ENCODE results near the gene GRIK1.

Gene GRIK1

GRCh38 chr21:29942034-29942433 lies 2.2 kb upstream of the GRIK1 start:
- in situ Hi-C loops (cut with MboI; ENCODE audit: low sequenced_read_pairs), result no loop called here
- Histone ChIP-seq H3K36me3 (replicated peaks) (no peaks in the 10 kb centered on the region), H3K27me3 (ENCODE audit: low read depth) (no peaks in the 10 kb centered on the region), H3K4me3 (no peak overlapping the region), H3K4me1 (no peaks in the 10 kb centered on the region), H3K9me3 (no peaks in the 10 kb centered on the region; the same call in 1 of the 2 replicates)
- no peak for DNase-seq (ENCODE audit: low spot score in 2 of 2)

GRCh38 chr21:29940991-29941390 lies 1.2 kb upstream of the GRIK1 start:
- H3K4me3 ChIP-seq, result no peak overlapping the region
- H3K36me3 ChIP-seq (replicated peaks), result no peaks in the 10 kb centered on the region
- H3K27me3 ChIP-seq (ENCODE audit: low read depth), result no peaks in the 10 kb centered on the region
- DNase-seq (ENCODE audit: low spot score in 2 of 2), result no peak
- H3K9me3 ChIP-seq, result no peaks in the 10 kb centered on the region; the same call in 1 of the 2 replicates
- H3K4me1 ChIP-seq, result no peaks in the 10 kb centered on the region
- in situ Hi-C loops (cut with MboI; ENCODE audit: low sequenced_read_pairs), result no loop called here

- H3K4me3 ChIP-seq, result no peak overlapping the region
- no peaks in the 10 kb centered on the region for H3K27me3 ChIP-seq (ENCODE audit: low read depth)
- in situ Hi-C loops (cut with MboI; ENCODE audit: low sequenced_read_pairs), result no loop called here
- DNase-seq (ENCODE audit: low spot score in 2 of 2), result no peak
- no peaks in the 10 kb centered on the region; the same call in 1 of the 2 replicates for H3K9me3 ChIP-seq
- no peaks in the 10 kb centered on the region for H3K4me1 ChIP-seq
- H3K36me3 ChIP-seq (replicated peaks), result no peaks in the 10 kb centered on the region
Measured at GRCh38 chr21:29940361-29940760, 565 bp upstream of the GRIK1 start.

- no peak overlapping the region for H3K4me3 ChIP-seq
- in situ Hi-C loops (cut with MboI; ENCODE audit: low sequenced_read_pairs), result no loop called here
- no peaks in the 10 kb centered on the region for H3K27me3 ChIP-seq (ENCODE audit: low read depth)
Measured at GRCh38 chr21:29939104-29939923, 482 bp downstream of the GRIK1 start.

GRCh38 chr21:29938776-29939103 lies 1.1 kb downstream of the GRIK1 start:
- Histone ChIP-seq H3K4me1 (no peaks in the 10 kb centered on the region), H3K9me3 (no peaks in the 10 kb centered on the region), H3K36me3 (replicated peaks) (no peaks in the 10 kb centered on the region), H3K4me3 (no peak overlapping the region), H3K27me3 (ENCODE audit: low read depth) (no peaks in the 10 kb centered on the region)
- in situ Hi-C loops (cut with MboI; ENCODE audit: low sequenced_read_pairs), result no loop called here
- no peak for DNase-seq (ENCODE audit: low spot score in 2 of 2)

More at GRCh38 chr21:29939104-29939923, 482 bp downstream of the GRIK1 start:
- DNase-seq (ENCODE audit: low spot score in 2 of 2), result no peak
- no peaks in the 10 kb centered on the region for H3K4me1 ChIP-seq
- H3K9me3 ChIP-seq, result no peaks in the 10 kb centered on the region
- no peaks in the 10 kb centered on the region for H3K36me3 ChIP-seq (replicated peaks)

GRCh38 chr21:29933088-29933487 lies 6.7 kb downstream of the GRIK1 start:
- no peaks in the 10 kb centered on the region for H3K9me3 ChIP-seq
- H3K27me3 ChIP-seq (ENCODE audit: low read depth), result no peaks in the 10 kb centered on the region
- no peak overlapping the region for H3K4me3 ChIP-seq
- DNase-seq (ENCODE audit: low spot score in 2 of 2), result no peak
- H3K36me3 ChIP-seq (replicated peaks), result no peaks in the 10 kb centered on the region
- H3K4me1 ChIP-seq, result no peaks in the 10 kb centered on the region
- in situ Hi-C loops (cut with MboI; ENCODE audit: low sequenced_read_pairs), result no loop called here

- in situ Hi-C loops (cut with MboI; ENCODE audit: low sequenced_read_pairs), result no loop called here
- no peaks in the 10 kb centered on the region for H3K4me1 ChIP-seq
- no peak overlapping the region for H3K4me3 ChIP-seq
- no peaks in the 10 kb centered on the region for H3K27me3 ChIP-seq (ENCODE audit: low read depth)
- H3K36me3 ChIP-seq (replicated peaks), result no peaks in the 10 kb centered on the region
- no peak for DNase-seq (ENCODE audit: low spot score in 2 of 2)
- H3K9me3 ChIP-seq, result no peaks in the 10 kb centered on the region
Measured at GRCh38 chr21:29928537-29928936, 11.3 kb downstream of the GRIK1 start.

GRCh38 chr21:29920938-29921337 lies 18.9 kb downstream of the GRIK1 start:
- in situ Hi-C loops (cut with MboI; ENCODE audit: low sequenced_read_pairs), result no loop called here
- DNase-seq (ENCODE audit: low spot score in 2 of 2), result no peak
- H3K4me3 ChIP-seq, result no peak overlapping the region

GRCh38 chr21:29914326-29914725 lies 25.5 kb downstream of the GRIK1 start:
- Histone ChIP-seq H3K4me1 (no peaks in the 10 kb centered on the region), H3K9me3 (peaks cover 2% of the 10 kb centered on the region; the same call in 1 of the 2 replicates), H3K27me3 (ENCODE audit: low read depth) (no peaks in the 10 kb centered on the region), H3K36me3 (replicated peaks) (no peaks in the 10 kb centered on the region), H3K4me3 (no peak overlapping the region)
- DNase-seq (ENCODE audit: low spot score in 2 of 2), result no peak
- in situ Hi-C loops (cut with MboI; ENCODE audit: low sequenced_read_pairs), result no loop called here

More at GRCh38 chr21:29920938-29921337, 18.9 kb downstream of the GRIK1 start:
- Histone ChIP-seq H3K9me3 (peaks cover 6% of the 10 kb centered on the region; the same call in 1 of the 2 replicates), H3K4me1 (no peaks in the 10 kb centered on the region), H3K36me3 (replicated peaks) (no peaks in the 10 kb centered on the region), H3K27me3 (ENCODE audit: low read depth) (no peaks in the 10 kb centered on the region)

- in situ Hi-C loops (cut with MboI; ENCODE audit: low sequenced_read_pairs), result no loop called here
- H3K4me3 ChIP-seq, result no peak overlapping the region
- DNase-seq (ENCODE audit: low spot score in 2 of 2), result no peak
- no peaks in the 10 kb centered on the region for H3K27me3 ChIP-seq (ENCODE audit: low read depth)
- peaks cover 2% of the 10 kb centered on the region for H3K9me3 ChIP-seq
- no peaks in the 10 kb centered on the region for H3K4me1 ChIP-seq
- H3K36me3 ChIP-seq (replicated peaks), result no peaks in the 10 kb centered on the region
Measured at GRCh38 chr21:29909571-29909970, 30.2 kb downstream of the GRIK1 start.

GRCh38 chr21:29904359-29905282 lies 35.2 kb downstream of the GRIK1 start:
- Histone ChIP-seq H3K9me3 (no peaks in the 10 kb centered on the region; the same call in 1 of the 2 replicates), H3K4me3 (no peak overlapping the region), H3K36me3 (replicated peaks) (no peaks in the 10 kb centered on the region), H3K27me3 (ENCODE audit: low read depth) (no peaks in the 10 kb centered on the region), H3K4me1 (no peaks in the 10 kb centered on the region)
- in situ Hi-C loops (cut with MboI; ENCODE audit: low sequenced_read_pairs), result no loop called here
- DNase-seq (ENCODE audit: low spot score in 2 of 2), result no peak

GRCh38 chr21:29896884-29897283 lies 42.9 kb downstream of the GRIK1 start:
- Histone ChIP-seq H3K9me3 (peaks cover 5% of the 10 kb centered on the region; the same call in 1 of the 2 replicates), H3K4me3 (no peak overlapping the region), H3K36me3 (replicated peaks) (no peaks in the 10 kb centered on the region), H3K4me1 (no peaks in the 10 kb centered on the region), H3K27me3 (ENCODE audit: low read depth) (no peaks in the 10 kb centered on the region)
- no peak for DNase-seq (ENCODE audit: low spot score in 2 of 2)
- in situ Hi-C loops (cut with MboI; ENCODE audit: low sequenced_read_pairs), result no loop called here

GRCh38 chr21:29893687-29894086 lies 46.1 kb downstream of the GRIK1 start:
- DNase-seq (ENCODE audit: low spot score in 2 of 2), result no peak
- in situ Hi-C loops (cut with MboI; ENCODE audit: low sequenced_read_pairs), result no loop called here
- H3K27me3 ChIP-seq (ENCODE audit: low read depth), result no peaks in the 10 kb centered on the region
- H3K4me1 ChIP-seq, result no peaks in the 10 kb centered on the region
- H3K9me3 ChIP-seq, result peaks cover 5% of the 10 kb centered on the region; the same call in 1 of the 2 replicates
- H3K36me3 ChIP-seq (replicated peaks), result no peaks in the 10 kb centered on the region
- no peak overlapping the region for H3K4me3 ChIP-seq

- Histone ChIP-seq H3K27me3 (ENCODE audit: low read depth) (no peaks in the 10 kb centered on the region), H3K9me3 (peaks cover 5% of the 10 kb centered on the region; the same call in 1 of the 2 replicates), H3K36me3 (replicated peaks) (no peaks in the 10 kb centered on the region), H3K4me3 (no peak overlapping the region), H3K4me1 (no peaks in the 10 kb centered on the region)
- in situ Hi-C loops (cut with MboI; ENCODE audit: low sequenced_read_pairs), result no loop called here
- DNase-seq (ENCODE audit: low spot score in 2 of 2), result no peak
Measured at GRCh38 chr21:29892379-29892778, 47.4 kb downstream of the GRIK1 start.
